ENCODE results near the gene ZMYM2.

DNA sequence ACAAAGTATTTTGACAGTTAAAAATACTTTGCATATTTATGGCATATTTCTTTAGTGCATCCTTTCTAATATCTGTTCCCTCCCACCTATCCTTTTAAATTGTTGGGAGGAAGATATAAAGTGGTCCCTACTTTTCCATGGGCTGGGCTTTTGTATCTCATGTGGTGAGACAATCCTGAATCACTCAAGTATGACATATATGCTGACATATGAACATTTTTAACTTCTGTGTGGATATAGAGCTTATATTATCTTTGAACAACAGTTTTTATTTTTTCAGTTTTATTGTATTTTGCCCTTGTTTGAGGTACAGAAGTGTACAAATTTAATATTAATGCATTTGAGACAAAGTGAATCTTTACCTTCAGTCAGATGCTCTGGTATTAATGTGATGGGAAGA lies 3.4 kb downstream of the ZMYM2 start:
- TF ChIP-seq, protein P1, sequence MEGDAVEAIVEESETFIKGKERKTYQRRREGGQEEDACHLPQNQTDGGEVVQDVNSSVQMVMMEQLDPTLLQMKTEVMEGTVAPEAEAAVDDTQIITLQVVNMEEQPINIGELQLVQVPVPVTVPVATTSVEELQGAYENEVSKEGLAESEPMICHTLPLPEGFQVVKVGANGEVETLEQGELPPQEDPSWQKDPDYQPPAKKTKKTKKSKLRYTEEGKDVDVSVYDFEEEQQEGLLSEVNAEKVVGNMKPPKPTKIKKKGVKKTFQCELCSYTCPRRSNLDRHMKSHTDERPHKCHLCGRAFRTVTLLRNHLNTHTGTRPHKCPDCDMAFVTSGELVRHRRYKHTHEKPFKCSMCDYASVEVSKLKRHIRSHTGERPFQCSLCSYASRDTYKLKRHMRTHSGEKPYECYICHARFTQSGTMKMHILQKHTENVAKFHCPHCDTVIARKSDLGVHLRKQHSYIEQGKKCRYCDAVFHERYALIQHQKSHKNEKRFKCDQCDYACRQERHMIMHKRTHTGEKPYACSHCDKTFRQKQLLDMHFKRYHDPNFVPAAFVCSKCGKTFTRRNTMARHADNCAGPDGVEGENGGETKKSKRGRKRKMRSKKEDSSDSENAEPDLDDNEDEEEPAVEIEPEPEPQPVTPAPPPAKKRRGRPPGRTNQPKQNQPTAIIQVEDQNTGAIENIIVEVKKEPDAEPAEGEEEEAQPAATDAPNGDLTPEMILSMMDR (IDR thresholded peaks at IDR 0.05; ENCODE audit: low read length) = no peak
- no peak for TF ChIP-seq EZH2phosphoT487 (IDR thresholded peaks at IDR 0.05; ENCODE audit: low read length)
- no peak for TF ChIP-seq EZH2 (optimal IDR thresholded peaks at IDR 0.05; ENCODE audit: low read depth, low read length)
